Posterior vena cava (tissue), 2 donors: ENCODE measurements around the gene NKX1-2. TPM values are rescaled to one million over a fixed set of nuclear protein-coding genes. Genes with fewer than 3 reads are reported as not detected.

Source experiments
- DNase-seq: peaks from one replicate; pipeline ENCODE4 v3.0.0-alpha.2; 2020; ENCODE audit warnings: low spot score
- intact Hi-C, 2 donors: fragments of 100-400 bp; cut with DNase I; formaldehyde crosslinking; loops; one replicate each; pipeline versions ENCODE4 v1.14.1 to v1.14.2; 2022 to 2023
- total RNA-seq, 2 donors: library from RNA; stranded (reverse); fragmentation: NEBNext Ultra II Directional; extraction: Animal tissue kit (Norgen Biotek cat#: 25700); gene quantifications; one replicate each; pipeline ENCODE4 v1.2.1, GENCODE V29; 2021
- donor health status: DM: yes; HTN: yes; CAD: no.
- donor health status: DM: yes; HTN: yes; CAD: no.

Gene NKX1-2
- total RNA-seq, 2 donors from 2014 or later, result not detected

DNA sequence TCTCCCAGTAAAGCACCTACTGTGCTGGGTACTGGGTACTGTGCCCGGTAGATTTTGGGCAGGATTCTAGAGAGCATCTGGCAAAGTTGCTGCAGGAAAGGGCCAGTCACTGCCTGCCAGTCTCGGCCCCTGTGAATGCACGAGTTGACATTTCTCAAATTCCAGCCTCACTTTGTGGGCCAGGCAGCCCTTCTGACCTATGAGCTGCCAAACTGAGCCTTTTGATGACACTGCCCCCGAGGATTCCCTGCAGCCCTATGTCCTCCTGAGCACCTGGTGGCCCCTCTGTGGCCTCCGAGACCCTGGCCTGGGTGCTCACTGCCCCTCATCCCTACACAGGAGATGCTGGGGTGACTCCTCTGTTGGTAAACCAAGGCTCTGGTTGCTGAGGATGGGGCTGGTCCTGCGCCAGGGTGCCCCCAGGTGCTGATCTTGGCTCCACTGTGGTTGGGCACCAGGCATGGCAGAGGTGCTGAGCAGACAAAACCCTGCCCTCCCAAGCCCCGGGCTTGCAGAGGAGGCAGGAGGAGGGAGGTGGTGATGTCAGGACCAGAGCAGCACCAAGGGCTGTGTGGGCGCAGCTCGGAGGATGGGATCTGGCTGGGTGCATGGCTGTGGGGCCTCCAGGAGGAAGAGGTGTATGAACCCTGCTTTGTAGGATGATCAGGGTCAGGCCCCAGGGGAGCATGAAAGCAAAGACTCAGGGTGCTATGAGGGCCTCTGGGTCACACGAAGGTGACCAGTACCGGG is 28.0 kb upstream of the NKX1-2 start:
- DNase-seq, result no peak
- intact Hi-C loops, result no loop called here

GRCh38 chr10:124476043-124476725 is 26.3 kb upstream of the NKX1-2 start:
- intact Hi-C loops, result no loop called here
- DNase-seq, result no peak

DNA sequence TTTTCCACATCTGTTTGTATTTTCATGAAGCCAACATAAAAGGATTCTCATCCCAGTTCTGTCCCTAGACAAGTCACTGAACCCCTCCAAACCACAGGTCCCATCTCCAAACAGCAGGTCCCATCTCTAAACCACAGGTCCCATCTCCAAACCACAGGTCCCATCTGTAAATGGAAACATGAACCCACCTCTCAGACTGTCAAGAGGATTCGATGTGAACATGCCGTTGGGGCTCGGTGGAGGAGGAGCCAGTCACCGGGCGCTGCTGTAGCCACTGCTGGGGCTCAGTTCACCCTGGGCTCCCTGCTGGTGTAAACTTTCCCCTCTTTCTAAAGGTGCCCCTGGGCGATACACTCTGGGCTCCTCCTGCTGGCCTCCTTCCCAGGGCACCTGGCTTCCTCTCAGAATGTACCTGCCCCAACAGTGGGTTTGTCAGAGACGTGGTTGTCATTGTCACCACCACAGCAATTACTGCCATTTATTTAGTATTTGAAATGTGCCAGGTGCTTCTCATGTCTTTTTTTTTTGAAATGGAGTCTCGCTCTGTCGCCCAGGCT is 24.8 kb upstream of the NKX1-2 start:
- no peak for DNase-seq

DNA sequence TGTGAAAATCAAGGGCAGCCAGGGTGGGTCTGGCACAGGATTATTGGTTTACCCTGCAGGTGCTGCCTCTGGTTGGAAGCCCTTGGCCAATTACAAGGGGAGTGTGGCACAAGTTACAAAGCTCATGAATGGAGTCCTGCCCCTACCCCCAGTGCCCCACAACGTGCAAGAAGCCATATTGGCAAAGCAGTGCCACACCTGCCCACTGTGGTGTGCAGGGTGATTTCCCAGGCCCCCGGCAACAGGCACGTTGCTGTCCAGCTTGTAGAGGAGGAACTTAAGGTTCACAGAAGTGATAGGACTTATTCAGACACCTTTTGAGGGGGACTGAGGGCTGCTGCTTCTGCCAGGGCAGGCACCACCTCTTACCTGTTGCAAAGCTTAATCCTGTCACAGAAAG is 23.2 kb upstream of the NKX1-2 start:
- no peak for DNase-seq
- intact Hi-C loops, result no loop called here

More for the DNA sequence above, 24.8 kb upstream of the NKX1-2 start:
- intact Hi-C loops, result no loop called here

GRCh38 chr10:124472071-124472470 is 22.2 kb upstream of the NKX1-2 start:
- no peak for DNase-seq
- intact Hi-C loops, result no loop called here

- no peak for DNase-seq
- intact Hi-C loops, result no loop called here
Observed at GRCh38 chr10:124470544-124471434, 21.0 kb upstream of the NKX1-2 start.

DNA sequence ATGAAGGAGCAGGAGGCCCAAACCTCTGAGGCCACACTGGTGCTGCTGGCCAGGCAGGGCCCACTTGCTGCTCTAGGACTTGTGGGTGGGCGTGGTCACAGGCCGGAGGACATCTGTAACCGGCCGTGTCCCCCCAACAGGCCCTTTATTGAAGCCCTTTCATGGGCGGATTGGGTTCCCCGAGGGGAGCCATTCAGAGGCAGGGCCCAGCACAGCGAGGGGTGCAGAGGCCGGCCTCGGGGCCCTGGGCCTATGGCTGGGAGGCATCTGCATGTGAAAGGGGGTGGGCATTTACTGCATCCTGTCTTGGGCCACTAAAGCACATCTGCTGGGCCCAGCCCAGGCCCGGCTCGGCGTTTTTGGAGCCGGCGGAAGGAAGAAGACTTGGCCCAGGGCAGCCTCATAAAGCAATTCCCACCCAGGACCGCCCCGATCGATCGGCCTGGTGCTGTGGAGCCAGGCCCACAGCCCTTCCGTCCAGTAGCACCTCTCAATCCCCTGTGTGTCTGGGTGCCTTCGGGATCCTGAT is 20.2 kb upstream of the NKX1-2 start:
- intact Hi-C loops, result no loop called here
- peak; percentile 74 for DNase-seq

- no peak for DNase-seq
- intact Hi-C loops, result no loop called here
Observed at GRCh38 chr10:124468624-124469023, 18.8 kb upstream of the NKX1-2 start.

DNA sequence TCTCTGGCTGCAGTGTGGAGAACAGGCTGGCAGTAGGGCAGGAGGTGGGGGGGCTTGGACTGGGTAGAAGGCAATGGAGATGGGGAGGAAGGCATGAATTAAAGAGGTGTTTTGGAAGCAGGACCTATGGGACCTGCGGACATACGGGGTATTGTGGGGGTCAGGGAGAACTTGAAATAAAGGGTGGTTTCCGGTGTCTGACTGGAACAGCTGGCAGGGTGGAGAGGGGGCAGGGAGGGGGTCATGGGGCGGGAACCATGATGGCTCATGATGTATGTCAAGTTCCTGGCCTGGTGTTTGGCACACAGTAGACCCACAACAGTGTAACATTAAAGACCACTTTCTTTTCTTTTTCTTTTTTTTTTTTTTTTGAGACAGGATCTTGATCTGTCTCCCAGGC is 17.3 kb upstream of the NKX1-2 start:
- intact Hi-C loops, result no loop called here
- no peak for DNase-seq

DNA sequence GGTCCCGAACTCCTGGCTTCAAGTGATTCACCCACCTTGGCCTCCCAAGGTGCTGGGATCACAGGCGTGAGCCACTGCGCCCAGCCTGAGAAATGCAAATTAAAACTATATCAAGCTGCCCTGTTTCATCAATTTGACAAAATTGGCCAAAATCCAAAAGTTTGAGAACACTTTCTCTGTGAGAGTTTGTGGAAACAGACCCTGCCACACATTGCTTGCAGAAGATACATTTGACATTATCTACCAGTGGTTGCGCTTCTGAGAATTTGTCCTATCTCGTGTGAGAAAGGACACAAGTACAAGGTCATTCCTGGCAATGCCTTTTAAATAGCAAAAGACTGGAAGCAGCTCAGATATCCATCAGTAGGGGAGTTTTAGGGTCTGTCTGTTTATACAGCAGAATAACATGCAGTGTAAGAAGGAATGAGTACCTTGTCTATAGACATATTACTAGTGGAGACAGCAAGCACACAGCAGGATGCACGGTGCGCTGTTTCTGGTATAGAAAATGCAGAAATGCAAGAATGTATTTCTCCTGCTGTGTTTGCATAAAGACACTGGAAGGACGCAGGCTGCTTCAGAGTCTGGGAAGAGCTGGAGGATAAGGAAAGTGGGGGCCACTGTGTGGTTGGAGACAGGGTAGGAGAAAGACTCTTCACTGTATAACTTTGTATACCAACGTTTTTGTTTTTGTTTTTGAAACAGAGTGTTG is 16.1 kb upstream of the NKX1-2 start:
- DNase-seq, result no peak
- intact Hi-C loops, result no loop called here

DNA sequence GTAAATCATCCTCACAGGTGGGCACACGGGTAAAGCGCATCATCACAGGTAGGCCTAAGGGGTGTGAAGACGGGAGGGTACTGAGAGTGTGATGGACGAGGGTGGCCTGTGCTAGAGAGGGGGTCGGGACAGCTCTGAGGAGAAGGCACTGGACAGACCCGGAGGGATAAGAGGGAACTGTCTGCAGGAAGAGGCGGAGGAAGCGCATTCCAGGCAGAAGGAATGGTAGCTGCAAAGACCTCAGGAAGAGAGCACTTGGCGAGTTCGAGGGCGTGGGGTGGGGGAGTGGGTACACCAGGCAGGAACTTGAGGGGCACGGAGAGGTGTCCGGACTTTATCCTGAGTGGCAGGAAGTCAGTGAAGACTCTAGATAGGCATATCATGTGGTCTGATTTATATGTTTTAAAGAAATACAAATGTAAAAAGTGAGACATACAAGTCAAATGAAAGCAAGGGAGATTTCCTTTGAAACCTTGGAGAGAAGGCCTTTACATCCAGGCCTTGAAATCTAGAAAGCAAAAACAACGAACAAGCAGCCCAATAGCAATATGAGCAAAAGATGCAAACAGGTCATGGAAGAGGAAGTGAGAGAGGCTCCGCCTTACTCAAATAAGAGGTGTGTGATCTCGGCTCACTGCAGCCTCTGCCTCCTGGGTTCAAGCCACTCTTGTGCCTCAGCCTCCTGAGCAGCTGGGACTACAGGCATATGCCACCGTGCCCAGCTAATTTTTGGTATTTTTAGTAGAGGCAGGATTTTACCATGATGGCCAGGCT is 15.4 kb upstream of the NKX1-2 start:
- DNase-seq, result no peak
- intact Hi-C loops, result no loop called here

GRCh38 chr10:124464028-124464965 is 14.5 kb upstream of the NKX1-2 start:
- intact Hi-C loops, result no loop called here

GRCh38 chr10:124462348-124462695 is 12.5 kb upstream of the NKX1-2 start:
- intact Hi-C loops, result no loop called here
- no peak for DNase-seq

More at GRCh38 chr10:124464028-124464965, 14.5 kb upstream of the NKX1-2 start:
- DNase-seq, result no peak

DNA sequence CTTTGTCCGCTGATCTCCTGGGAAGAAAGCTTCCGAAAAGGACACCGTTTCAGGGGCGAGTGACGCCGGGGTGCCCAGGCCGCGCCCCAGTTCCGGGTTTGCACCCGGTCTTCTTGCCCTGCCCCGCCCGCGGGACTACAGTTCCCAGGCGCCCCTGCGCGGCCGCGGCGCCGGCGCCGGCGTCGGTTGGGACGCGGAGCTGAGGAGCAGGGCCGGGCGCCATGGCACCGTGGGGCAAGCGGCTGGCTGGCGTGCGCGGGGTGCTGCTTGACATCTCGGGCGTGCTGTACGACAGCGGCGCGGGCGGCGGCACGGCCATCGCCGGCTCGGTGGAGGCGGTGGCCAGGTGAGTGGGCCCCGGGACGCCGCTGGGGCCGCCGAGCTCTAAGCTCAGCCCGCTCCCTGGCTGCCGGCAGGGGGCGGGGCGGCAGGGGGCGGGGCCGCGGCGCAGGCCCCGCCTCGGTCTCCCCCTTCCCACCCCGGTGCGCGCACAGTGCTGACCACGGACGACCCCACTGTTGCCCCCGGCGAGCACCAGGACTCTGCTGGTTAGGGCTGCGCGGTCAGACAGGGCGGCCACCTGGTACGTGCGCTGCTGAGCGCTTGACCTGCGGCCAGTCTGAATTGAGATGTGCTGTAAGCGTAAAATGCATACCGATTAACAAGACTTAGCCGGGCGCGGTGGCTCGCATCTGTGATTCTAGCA is 12.0 kb upstream of the NKX1-2 start, which contains the start of gene LHPP:
Gene LHPP, plus strand, starts transcription at position 182 of the 706 bp plus-strand sequence. Its CDS starts 40 bp downstream, at position 222.
- DNase-seq, result peak; percentile 96
- intact Hi-C loops, result loop anchor here in 1 of 2 donors (1.0 kb wide), 1 partner anchor 43 kb away; the partner anchor contains the start of gene OAT

- DNase-seq, result peak; percentile 14
- intact Hi-C loops, result no loop called here
Observed at GRCh38 chr10:124460144-124460543, 10.3 kb upstream of the NKX1-2 start.

DNA sequence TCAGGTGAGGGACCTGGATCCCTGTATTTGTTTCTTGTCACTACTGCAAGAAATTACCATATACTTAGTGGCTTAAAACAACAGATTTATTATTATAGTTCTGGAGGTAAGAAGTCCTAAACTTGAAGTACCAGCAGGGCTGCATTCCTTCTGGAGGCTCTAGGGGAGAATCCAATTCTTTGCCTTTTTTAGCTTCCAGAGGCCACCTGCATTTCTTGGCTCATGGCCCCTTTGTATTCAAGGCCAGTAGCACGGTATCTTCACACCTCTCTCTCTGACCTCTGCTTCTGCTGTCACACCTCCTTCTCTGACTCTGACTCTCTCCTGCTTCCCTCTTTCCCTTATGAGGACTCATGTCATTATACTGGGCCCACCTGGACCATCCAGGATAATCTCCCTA is 9.6 kb upstream of the NKX1-2 start:
- DNase-seq, result peak; percentile 6
- intact Hi-C loops, result no loop called here
